SU-DHL-6 (cell line): ENCODE results near the gene THSD7B.

Source experiments
- H2AFZ ChIP-seq: fragments of 200-600 bp; sonication (generic); 2 replicates; pipeline ENCODE4 v1.6.1; 2014; ENCODE audit warnings: low read depth, mild to moderate bottlenecking, moderate library complexity, mixed read lengths, antibody characterized with exemption, low read length; ENCODE audit not compliant: severe bottlenecking
- H3F3A ChIP-seq: fragments of 200-600 bp; shearing (Covaris generic); 2 replicates; pipeline ENCODE4 v1.6.0; 2016; ENCODE audit warnings: antibody characterized with exemption, mild to moderate bottlenecking; ENCODE audit not compliant: insufficient read depth
- H3K27ac ChIP-seq: fragments of 200-600 bp; sonication (generic); 2 replicates; pipeline ENCODE4 v1.5.1; 2016; ENCODE audit warnings: low read depth, mild to moderate bottlenecking, low read length, moderate library complexity, mixed read lengths
- H3K27me3 ChIP-seq: fragments of 200-600 bp; sonication (generic), shearing (Covaris generic); 2 replicates; pipeline ENCODE4 v1.6.0; 2014; ENCODE audit warnings: mild to moderate bottlenecking, low read length
- H3K36me3 ChIP-seq: fragments of 200-600 bp; sonication (generic); 2 replicates; pipeline ENCODE4 v1.6.1; 2014; ENCODE audit warnings: mild to moderate bottlenecking, low read length, mixed read lengths
- H3K4me2 ChIP-seq: fragments of 300-600, 200-600 bp; shearing (Covaris generic), sonication (generic); 2 replicates; pipeline ENCODE4 v1.6.0; 2014; ENCODE audit warnings: low read length, low read depth, mild to moderate bottlenecking; ENCODE audit not compliant: poor library complexity, severe bottlenecking
- H3K4me3 ChIP-seq: fragments of 200-600 bp; sonication (generic); 2 replicates; pipeline ENCODE4 v1.5.1; 2014; ENCODE audit warnings: antibody characterized with exemption, low read length, mild to moderate bottlenecking, mixed read lengths; ENCODE audit not compliant: insufficient read depth, poor library complexity, severe bottlenecking
- H3K79me2 ChIP-seq: fragments of 200-600 bp; sonication (generic); 2 replicates; pipeline ENCODE4 v1.6.1; 2014; ENCODE audit warnings: mild to moderate bottlenecking, low read length, moderate library complexity; ENCODE audit not compliant: insufficient read depth
- H3K9ac ChIP-seq: fragments of 200-600 bp; sonication (generic); 2 replicates; pipeline ENCODE4 v1.7.0; 2014; ENCODE audit warnings: mild to moderate bottlenecking, low read length
- H3K9me2 ChIP-seq: fragments of 200-600 bp; sonication (generic); replicated peaks from 2 replicates; pipeline ENCODE4 v1.6.1; 2014; ENCODE audit warnings: low read length; ENCODE audit not compliant: insufficient read depth
- H3K9me3 ChIP-seq: fragments of 200-600 bp; sonication (generic); 2 replicates; pipeline ENCODE4 v1.6.1; 2014; ENCODE audit warnings: low read length, mixed read lengths; ENCODE audit not compliant: insufficient read depth
- H4K20me1 ChIP-seq: fragments of 200-600 bp; sonication (generic); 2 replicates; pipeline ENCODE4 v1.6.1; 2014; ENCODE audit warnings: low read depth, mild to moderate bottlenecking, antibody characterized with exemption, low read length, moderate library complexity, mixed read lengths
- CTCF ChIP-seq: fragments of 200-600 bp; sonication (generic); IDR thresholded peaks from one replicate; pipeline ENCODE4 v1.5.1; 2017; ENCODE audit warnings: antibody characterized with exemption, mild to moderate bottlenecking, low read length, moderate library complexity; ENCODE audit not compliant: insufficient read depth, poor library complexity, severe bottlenecking
- EZH2phosphoT487 ChIP-seq: fragments of 200-600 bp; sonication (generic), shearing (Covaris generic); conservative IDR thresholded peaks from 2 replicates; pipeline ENCODE4 v1.6.1; 2018; ENCODE audit warnings: mild to moderate bottlenecking, antibody characterized with exemption, low read length, moderate library complexity, mixed read lengths

The THSD7B gene

DNA sequence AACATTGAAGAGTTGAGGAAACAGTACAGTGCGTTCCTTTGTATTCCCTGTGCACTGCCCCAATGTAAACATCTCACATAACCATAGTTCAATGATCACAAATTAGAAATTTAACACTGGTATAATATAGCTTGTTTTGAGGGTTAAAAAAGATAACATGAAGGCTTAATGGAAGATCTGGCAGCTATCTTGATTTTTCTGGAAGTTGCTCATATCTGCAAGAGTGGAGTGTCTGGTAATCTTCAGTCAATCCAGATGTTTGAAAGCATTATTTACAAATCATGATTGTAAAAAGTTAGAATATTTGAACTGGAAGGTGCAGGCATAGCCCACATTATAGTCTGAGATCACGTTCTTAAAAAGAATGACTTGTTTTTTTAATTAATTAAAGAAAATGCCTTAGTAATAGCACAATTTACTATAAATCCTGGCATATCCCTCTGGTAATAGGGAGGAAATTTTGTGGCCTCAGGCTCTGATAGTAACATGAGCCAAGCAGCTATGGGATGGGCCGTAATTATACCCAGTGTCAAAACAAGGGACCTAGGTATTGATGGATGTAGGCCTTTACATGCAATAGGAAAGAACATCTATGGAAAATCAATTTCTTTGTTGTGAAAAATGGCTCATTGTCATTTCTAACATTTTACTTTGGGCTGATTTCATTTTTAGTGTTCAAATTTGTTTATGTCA, 418.0 kb downstream of the THSD7B start:
- H3F3A ChIP-seq: no peaks in the 10 kb centered on the region
- no peak overlapping the region for H3K4me2 ChIP-seq
- H3K36me3 ChIP-seq: no peaks in the 10 kb centered on the region
- H3K27me3 ChIP-seq: no peaks in the 10 kb centered on the region
- H3K4me3 ChIP-seq: no peak overlapping the region
- H3K79me2 ChIP-seq: no peaks in the 10 kb centered on the region
- H3K9me3 ChIP-seq: peaks cover 4% of the 10 kb centered on the region; the same call in 1 of the 2 replicates
- no peak overlapping the region for H3K27ac ChIP-seq
- no peaks in the 10 kb centered on the region for H4K20me1 ChIP-seq
- H2AFZ ChIP-seq: no peak overlapping the region
- no peaks in the 10 kb centered on the region for H3K9me2 ChIP-seq
- no peak overlapping the region for H3K9ac ChIP-seq
- TF ChIP-seq EZH2phosphoT487: no peak
- no peak for TF ChIP-seq CTCF

GRCh38 chr2:137185378-137186078, 420.2 kb downstream of the THSD7B start:
- H3K79me2 ChIP-seq: no peaks in the 10 kb centered on the region
- no peak for TF ChIP-seq EZH2phosphoT487
- TF ChIP-seq CTCF: no peak
- H2AFZ ChIP-seq: no peak overlapping the region
- no peaks in the 10 kb centered on the region for H3K9me2 ChIP-seq
- no peaks in the 10 kb centered on the region for H3F3A ChIP-seq
- H3K27ac ChIP-seq: no peak overlapping the region
- H3K4me2 ChIP-seq: no peak overlapping the region
- H3K36me3 ChIP-seq: no peaks in the 10 kb centered on the region
- H4K20me1 ChIP-seq: no peaks in the 10 kb centered on the region
- H3K9me3 ChIP-seq: peaks cover 4% of the 10 kb centered on the region; the same call in 1 of the 2 replicates
- H3K4me3 ChIP-seq: no peak overlapping the region
- H3K27me3 ChIP-seq: no peaks in the 10 kb centered on the region
- H3K9ac ChIP-seq: no peak overlapping the region

GRCh38 chr2:137187216-137187615, 421.9 kb downstream of the THSD7B start:
- Histone ChIP-seq H3K4me2 (no peak overlapping the region), H3K36me3 (no peaks in the 10 kb centered on the region), H2AFZ (no peak overlapping the region), H3K4me3 (no peak overlapping the region), H3F3A (no peaks in the 10 kb centered on the region), H4K20me1 (no peaks in the 10 kb centered on the region), H3K27ac (no peak overlapping the region), H3K79me2 (no peaks in the 10 kb centered on the region), H3K9me2 (no peaks in the 10 kb centered on the region), H3K9ac (no peak overlapping the region), H3K27me3 (no peaks in the 10 kb centered on the region), H3K9me3 (peaks cover 4% of the 10 kb centered on the region; the same call in 1 of the 2 replicates)
- no peak for TF ChIP-seq CTCF
- TF ChIP-seq EZH2phosphoT487: no peak
